GM21526 (cell line): ENCODE data around the gene GALNT3.
A peak's percentile ranks its signal among the peaks of the same experiment; 100 is the strongest.

Experiments
- ATAC-seq: cut with Tn5 transposase; IDR thresholded peaks from one replicate; pipeline ENCODE4 v1.9.1; 2021; ENCODE audit warnings: moderate library complexity; ENCODE audit not compliant: unreplicated experiment, low FRiP score

The GALNT3 gene

DNA sequence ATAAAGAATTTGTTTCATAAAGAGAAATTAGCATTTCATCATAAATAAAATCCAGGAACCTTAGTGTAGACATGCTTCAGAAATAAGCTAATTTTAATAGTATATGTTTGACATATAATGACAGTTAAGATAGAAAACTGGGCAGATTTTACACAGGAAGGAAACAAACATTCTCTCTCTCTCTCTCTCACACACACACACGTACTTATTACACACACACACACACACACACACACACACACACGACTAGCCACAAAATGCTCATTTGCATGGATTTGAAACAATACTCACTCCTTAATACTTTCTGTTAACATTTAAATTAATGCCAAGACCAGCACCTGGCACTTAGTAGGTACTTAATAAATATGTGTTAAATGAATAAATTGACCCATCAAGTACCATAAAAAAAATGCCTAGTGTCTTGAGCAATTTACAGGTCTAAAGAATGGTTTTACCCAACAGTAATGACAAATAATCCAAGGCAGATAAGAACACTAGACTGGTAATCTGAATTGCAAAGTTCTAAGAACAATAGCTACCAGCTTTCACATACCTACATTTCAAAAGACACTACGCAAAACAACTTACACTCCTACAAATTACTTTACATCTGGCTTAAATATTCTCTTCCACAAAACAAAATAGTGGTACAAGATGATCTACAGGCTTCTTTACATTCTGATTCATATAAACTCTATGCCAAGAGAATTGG, 2.9 kb upstream of the GALNT3 start:
- no peak for ATAC-seq

DNA sequence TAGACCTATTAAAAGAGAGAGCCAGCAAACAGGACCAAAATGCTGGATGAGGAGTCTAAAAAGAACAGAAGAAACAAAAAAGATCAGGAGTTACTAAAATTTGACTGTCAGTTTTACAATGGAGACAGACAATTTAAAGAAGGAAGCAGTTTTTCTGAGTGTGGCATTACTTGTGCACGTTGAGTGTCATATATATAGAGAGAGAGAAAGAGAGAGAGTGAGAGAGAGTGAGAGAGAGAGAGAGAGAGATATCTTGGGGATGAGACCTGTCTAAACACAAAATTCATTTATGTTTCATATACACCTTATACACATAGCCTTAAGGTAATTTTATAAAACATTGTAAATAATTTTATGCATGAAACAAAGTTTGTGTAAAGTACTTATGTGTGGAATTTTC, 2.1 kb upstream of the GALNT3 start:
- ATAC-seq: no peak

DNA sequence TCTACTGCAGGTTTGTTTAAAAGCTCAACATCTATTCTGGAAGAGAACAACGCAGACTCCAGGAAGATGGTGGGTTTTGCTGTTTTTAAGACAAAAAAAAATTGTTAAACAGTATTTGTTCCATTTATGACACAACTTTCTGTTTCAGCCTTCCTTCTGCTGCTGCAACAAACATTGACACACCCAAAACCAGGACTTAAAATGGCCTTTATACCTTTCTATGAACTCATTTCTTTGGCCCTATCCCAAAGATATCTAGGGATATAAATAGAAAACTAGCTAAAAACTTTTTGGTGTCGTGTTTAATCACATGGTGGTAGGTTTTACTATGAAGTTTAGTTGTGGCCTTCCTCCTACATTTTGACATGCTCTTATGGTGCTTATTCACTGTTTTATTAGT, 964 bp upstream of the GALNT3 start:
- peak; percentile 24 for ATAC-seq

DNA sequence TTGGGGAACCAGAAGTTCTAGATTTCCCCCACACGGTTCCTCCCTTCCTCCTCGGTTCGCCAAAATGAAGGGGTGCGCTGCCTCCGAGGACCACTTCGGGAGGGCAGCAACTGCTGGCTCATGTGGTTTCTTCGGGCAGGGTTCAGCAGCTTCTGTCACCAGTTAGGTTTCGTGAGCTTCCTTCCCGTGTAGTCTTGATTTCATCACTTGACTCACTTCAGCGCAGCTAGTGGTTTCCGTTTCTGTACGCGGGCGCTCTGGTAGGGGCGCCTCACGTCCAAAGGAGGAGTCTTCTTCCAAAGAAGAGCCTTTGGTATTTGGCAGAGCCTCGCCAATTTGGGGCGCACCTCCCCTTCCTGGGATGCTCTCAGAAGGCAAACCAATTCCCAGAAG, 485 bp upstream of the GALNT3 start:
- peak; percentile 99 for ATAC-seq

DNA sequence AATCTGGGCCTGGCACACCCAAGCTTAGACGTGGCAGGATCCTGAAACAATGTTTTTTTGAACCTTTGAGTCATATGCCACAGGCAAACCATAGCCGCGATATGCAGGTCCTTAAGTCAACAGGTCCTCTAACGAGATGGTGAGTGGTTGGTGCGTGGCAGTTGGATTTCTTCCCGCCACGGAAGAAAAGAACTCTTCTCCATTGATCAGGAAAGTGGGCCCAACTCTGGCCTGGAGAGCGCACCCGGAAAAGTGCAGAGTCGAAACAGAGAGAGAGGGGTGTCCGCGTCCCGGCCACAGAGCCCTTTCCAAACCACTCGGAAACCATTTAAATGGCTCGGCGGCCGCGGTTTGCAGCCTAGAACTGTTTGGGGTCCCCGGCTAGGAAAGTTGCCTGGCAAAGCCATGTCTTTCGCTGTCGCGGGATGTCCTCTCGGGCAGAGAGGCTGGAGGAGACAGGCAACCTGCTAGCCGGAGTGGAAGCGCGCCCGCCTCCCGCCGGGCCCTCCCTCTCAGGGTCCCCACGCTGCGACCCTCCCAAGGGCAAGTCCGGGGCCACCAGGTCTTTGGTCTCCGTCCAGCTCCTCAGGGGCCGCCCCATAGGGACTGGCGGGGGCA, 777 bp downstream of the GALNT3 start:
- ATAC-seq: no peak

DNA sequence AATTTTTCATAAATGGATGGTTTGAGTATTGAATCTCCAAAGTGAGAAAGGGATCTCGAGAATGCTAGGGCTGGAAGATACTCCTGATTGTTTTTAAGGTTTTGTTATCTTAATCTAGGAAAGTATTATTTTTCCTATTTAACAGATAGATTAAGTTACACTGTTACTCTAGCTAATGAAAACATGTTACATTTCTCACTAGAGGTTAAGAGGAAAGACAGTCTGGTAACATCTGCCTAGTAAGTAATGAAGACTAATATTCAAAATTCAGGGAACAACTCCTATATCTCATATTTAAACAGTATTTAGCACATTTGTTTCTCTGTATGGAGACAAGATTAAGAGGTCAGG, 2.0 kb downstream of the GALNT3 start:
- no peak for ATAC-seq

DNA sequence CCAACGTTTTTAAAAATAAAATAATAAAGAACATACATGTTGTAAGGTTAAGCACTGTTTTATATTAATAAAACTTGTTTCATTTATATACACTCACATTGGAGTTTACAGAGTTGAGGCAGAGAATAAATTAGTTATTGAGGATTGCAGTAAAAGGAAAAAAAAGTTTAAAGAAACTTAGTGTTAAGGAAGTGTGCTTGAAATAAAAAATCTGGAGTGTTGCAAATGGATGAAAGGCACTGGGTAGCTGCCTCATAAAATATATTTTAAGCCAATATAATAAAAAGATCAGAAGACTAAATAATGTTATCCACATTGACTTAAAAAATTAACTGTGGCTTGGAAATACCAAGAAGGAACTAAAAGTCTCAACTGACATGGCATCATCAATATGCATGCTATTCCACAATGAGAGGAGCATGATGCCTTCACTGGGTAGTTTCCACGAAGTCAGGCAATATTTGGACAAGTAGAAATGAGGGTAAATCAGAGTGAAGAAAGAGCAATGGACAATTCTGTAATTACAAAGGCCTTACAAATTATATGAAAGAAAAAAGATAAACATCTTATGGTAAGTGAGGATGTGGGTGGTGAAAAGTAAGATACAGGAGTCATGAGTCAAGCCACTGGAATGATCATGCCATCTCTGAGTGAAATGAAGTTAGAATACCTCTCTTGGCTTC, 2.5 kb downstream of the GALNT3 start:
- no peak for ATAC-seq

DNA sequence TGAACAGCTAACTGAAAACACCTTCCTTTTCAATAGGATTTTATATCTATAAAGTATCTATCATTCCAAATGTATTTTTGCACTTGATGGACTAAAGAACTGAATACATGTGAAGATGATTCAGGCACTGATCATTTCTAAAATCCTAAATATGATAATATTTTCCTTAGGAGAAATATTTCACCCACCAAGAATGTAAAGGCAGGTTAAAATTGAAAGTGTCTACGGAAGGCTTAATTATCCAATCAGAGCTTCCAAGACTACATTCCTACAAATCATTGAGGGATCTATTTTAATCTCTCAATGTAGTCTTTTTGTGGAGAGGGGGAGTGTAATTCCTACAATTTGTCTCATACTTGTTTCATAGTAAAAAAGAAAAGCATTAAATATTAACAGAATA, 3.6 kb downstream of the GALNT3 start:
- no peak for ATAC-seq

DNA sequence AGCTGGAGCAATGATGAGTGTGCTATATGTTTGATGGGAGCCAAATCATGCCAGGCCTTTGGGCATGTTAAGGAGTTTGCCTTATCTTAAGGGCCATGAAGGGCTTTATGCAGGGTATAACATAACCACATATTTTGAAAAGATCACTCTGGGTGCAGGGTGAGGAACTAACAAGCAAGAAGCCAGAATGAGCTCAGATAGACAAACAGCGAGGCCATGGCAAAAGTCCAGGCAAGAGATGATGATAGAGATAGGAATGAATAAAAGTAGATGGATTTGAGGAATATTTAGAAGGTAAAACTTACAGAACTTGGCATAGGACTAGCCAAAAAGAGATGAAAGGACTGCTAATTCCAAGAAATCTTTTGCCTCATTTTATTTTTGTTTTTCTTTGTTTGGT, 6.7 kb downstream of the GALNT3 start:
- ATAC-seq: no peak

DNA sequence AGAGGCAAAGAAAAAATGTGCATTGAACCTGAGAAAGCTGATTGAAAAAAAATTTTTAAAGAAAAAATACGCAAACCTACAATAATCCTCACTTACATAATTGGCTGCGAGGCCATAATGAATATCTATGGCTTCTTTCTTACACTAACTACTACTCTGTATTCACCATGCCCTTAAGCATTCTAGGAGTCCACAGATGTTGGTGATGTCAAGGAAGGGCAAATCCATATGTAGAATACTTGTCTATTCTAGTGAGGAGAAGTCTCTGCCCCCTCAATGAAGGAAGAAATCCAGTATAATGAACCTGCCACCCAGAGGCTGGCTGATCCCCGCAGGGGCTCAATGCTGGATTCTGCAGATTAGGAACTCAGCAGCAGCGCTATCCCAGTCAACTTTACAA, 14.3 kb downstream of the GALNT3 start:
- no peak for ATAC-seq

DNA sequence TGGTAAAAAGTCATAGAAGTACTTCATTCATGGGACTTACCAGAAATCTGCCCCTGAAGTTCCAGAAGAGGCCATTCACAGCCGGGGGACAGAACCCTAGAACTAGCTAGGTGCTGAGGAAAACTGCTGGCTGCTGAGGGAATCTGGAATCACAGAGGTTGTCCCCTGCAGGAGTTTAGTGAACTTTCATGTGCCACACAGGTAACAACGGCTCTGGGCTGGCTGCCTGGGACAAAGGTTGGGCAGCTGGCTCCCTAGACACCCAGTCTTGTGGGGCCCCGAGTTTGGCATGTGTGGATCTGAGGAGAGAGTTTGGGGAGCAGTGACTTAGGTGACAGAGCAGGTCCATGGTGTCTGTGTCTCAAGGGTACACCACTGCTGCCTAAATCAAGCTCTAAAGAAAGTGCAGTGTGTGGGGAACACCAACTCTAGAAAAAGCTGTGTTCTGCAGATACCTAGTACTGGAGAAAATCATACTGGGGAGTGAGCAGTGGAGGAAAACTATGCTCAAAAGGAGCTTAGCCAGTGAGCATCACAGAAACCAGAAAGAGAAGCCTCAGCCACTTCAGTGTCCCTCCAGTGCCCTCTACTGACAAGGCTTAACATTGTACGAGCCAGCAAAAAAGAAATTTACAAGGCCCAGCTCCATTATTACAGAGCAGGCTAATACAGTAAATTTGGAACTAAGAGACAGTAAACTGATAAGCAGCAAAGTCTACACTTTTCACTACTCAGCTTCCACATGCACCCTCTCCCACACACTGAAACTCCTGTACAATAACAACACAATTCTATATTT, 15.2 kb downstream of the GALNT3 start:
- no peak for ATAC-seq

DNA sequence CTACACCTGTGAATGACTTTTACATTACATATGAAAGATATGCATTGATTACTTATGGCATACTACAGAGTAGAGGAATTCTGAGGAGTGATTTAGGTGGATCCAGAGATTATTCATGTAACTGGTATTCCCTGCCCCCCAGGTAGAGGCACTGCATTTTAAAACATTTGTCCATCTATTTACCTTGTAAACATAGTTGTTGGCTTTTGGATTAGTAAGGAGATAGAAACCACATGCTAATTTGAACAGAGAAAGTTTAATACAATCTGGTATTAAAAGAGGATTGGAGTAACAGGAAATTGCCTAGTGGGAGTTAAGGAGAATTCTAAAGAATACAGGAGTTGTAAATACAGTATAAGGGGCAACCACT, 15.9 kb downstream of the GALNT3 start:
- ATAC-seq: no peak

DNA sequence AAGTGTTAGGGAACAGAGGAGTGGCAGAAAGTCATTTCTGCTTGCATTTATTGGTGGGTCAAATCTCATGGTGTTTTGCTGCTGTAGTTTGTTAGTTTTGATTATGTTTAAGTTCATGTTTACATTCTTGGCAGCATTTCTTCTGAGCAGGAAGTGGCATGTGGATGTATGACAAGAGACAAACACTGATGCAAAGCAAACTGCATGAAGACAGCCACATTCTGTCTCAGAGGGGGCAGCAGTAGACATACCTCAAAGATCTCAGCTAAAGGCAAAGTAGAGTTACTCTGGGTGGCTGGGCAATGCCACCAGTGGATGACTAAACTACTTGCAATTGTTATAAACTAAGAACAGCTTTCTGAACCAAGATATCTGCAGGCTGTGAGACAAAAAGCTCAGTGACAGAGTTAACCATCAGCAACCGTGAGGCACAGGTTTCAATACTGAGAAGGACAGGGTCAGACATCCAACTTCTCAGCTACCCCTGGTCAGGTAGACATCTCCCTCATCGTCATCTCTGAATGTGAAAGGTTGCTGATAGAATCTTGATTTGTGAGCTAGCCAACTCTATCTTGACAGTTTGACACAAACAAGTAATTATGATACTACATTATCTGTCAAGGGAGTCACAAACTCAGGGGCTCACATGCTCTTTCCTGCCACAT, 16.4 kb downstream of the GALNT3 start:
- no peak for ATAC-seq

DNA sequence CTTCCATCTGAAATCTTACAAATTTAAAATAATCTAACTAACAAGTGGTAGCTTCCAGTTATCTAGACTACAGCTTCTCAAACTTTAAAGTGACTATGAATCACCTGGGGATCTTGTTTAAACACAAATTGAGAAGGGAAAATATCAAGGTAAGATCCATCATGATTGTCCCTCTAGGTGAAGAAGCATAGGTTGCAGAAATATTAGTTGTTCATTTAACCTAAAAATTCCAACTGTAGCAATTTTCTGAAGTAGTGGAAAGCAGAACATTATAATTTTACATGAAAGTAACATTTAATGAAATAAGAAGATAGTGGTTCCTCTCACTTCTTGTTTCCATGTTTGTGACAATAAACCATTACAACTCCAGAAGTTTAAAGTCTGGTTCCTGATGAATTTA, 17.3 kb downstream of the GALNT3 start:
- ATAC-seq: no peak

DNA sequence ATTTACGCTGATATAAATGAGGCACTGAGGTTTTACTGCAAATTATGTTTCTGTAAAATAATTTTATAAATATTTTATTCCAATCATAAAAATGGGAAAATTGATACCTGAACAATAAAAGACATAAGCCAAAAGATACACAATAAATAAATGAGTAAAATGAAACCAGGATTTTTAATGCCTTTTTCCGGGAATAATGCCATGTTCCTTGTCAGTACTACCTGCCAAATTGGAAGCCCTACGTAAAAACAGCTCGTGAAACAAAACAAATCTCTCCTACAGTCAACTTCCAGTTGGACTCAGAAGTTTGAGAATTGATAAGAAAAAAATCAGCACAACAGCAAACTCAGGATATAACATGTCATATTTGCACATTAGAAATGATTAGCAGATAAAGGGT, 18.0 kb downstream of the GALNT3 start:
- ATAC-seq: no peak

DNA sequence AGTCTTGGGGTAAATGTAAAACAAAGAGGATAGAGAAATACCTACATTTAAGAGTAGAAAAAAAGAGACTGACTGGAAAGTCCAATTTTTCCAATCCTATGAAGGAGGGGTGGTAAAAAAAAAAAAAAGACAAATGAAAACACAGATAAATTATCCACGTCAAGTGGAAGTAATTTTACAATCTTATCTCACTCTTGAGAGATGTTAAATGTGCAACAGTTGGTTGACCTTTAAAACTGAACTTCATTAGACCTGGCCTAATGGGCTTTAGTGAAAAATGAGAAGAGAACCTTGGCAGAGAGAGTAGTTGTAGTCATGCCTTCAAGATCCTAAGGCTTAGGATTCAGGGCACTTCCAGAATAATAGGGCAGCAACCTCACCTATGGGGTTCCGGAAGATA, 20.4 kb downstream of the GALNT3 start:
- ATAC-seq: no peak

DNA sequence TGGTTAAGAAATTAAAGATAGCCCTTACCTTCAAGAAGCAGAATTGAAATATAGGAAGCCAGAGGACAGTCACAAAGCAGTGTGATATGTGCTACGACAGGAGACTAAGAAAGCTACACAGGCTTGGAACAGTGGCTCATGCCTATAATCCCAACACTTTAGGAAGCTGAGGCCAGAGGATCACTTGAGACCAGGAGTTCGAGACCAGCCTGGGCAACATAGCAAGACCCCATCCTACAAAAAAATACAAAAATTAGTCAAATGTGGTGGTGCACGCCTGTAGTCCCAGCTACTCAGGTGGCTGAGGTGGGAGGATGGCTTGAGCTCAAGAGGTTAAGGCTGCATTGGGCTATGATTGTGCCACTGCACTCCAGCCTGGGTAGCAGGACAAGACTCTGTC, 21.9 kb downstream of the GALNT3 start:
- no peak for ATAC-seq

DNA sequence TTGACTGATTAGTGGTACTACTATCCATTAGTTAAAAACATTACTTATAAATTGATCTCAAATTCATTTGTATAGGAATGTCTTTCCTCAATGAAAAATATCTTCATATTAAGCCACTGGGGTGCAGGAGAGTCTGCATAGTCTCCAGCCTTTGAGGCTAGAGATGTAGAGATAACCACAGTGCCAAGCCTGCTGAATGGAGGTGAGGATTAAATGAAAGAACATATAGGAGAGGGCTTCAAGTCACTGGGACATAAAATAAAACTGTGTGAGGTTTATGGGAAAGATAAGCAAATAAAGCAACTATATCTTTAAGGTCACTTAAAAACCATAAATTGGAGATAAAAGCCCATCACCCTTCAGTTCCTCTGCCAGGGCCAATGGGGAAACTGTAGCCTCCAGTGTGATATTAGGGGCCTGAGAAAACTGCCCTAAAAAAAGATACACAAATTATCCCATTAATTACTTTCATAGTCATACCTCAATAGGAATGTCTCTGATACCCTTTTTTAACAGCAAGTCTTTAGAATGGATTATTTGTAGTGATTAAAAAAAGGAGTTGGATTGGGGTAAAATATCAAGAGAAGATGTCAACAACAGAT, 27.6 kb downstream of the GALNT3 start:
- no peak for ATAC-seq

DNA sequence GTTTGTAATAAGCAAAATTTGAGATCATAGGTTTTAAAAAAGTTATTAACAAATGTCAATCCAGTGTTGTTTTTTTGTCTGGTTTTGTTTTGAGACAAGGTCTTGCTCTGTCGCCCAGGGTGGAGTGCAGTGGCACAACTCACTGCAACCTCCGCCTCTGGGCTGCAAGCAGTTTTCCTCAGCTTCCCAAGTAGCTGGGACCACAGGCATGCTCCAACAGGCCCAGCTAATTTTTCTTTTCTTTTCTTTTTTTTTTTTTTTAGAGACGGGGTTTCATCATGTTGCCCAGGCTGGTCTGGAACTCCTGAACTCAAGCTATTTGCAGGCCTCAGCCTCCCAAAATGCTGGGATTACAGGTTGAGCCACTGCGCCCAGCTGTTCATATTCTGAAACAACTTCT, 31.3 kb downstream of the GALNT3 start:
- ATAC-seq: no peak

DNA sequence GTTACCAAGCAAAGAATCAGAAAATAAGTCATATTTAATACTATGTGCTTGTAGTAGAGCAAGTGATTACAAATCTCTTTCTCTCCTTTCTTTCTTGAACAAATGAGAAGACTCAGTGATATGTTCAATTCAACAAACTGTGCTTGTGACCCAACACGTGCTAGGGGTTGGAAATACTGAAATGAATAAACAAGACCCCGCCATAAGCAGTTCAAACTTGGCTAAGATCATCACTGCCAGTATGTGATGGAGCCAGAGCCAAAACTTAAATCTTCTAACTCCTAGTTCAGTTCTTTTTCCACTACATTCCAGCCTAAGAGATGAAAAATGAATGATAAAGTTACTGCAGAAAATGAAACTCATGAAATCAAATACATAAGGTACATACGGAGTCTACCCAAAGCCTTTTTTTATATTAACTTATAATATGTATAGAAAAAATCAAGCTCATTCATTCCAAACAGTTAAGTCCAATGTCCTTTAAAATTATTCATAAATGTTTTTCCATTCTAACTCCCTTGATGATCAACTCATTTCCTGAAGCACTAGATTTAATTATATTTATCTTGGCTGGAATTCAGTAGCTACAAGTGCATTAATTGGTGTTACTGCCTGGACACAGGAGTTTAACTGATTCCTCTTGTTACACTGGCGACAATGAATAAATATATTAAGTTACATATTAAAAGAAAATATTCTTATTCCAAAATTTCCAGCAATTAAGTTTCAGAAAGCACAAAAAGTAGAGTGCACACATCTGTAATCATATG, 36.0 kb downstream of the GALNT3 start:
- ATAC-seq: no peak
